Measurements from ENCODE around the gene WDFY2.
"Not testable (repeated sequence)": the region's sequence is repeated elsewhere in the genome, so short reads cannot be mapped to it uniquely, and the experiment has no call there.

WDFY2 gene

GRCh38 chr13:51666839-51667238 is 82.6 kb downstream of the WDFY2 start:
- DNase-seq (ENCODE audit: low spot score), result no peak

DNA sequence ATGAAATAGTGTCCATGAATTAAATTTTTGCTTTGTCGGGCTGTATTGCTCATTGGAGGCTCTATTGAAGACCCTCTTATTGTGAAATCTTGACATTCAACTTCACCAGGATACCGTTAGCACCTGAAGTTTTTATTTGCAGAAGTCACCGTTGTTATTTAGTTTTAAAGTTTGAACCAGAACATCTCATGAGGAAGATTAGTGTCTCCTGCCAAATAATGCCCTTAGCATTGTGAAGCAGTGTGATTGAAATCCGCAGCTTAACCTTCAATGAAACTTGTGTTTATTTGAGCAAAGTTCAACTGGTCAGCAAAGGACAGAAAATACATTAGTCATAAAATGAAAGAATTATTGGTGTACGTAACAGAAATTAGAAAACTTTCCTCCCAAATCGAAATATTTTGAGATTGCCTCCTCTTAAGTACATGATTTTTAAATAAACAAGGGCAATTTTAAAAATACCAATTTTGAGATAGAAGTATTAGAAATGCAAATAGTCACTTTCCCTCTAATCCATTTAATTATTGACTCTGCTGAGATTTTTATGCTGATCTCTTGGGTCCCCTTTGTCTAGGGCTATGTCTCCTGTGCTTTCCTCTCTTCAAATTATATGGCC is 84.4 kb downstream of the WDFY2 start:
- no peak for DNase-seq (ENCODE audit: low spot score)

- no peak for DNase-seq (ENCODE audit: low spot score)
Measured at GRCh38 chr13:51673165-51673564, 88.9 kb downstream of the WDFY2 start.

- DNase-seq (ENCODE audit: low spot score), result peak; percentile 28
Measured at GRCh38 chr13:51674276-51674675, 90.0 kb downstream of the WDFY2 start.

- DNase-seq (ENCODE audit: low spot score), result no peak
Measured at GRCh38 chr13:51675385-51675784, 91.1 kb downstream of the WDFY2 start.

DNA sequence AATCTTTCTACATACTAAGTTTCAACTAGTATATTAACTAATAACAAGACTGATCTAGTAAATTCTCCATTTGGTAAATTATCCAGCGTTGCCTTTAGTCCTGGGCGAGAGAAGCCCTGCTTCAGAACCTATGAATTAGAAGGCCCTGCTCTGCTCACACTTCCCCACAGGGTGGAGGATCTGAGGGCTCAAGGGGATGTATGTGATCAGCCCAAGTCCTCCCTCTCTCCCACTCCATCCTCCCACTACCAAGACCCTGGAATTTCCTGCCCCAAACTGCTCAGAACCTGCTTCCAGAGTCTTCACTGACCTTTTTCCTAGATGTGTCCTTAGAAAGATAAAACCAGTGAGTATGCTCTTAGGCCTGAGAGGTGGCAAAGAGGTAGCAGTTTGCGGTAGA is 91.6 kb downstream of the WDFY2 start:
- no peak for DNase-seq (ENCODE audit: low spot score)

DNA sequence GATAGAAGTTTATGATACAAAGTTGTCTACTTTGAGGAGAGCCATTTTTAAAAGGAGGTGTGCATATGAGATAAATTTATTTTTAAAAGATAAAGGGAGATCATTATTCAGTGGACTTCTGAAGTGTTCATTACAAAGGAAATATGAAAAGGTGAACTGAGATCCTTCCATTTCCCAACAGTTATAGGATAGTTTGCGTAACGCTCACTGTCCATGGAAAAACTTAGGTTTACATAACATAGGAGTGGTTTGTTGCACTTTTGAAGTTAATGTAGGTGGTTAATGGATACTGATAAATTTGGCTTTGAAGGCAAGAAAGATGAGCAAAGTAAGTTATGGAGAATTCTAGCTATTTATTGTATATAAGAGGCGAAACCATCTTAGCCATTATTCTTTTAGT is 92.5 kb downstream of the WDFY2 start:
- DNase-seq (ENCODE audit: low spot score), result no peak

DNA sequence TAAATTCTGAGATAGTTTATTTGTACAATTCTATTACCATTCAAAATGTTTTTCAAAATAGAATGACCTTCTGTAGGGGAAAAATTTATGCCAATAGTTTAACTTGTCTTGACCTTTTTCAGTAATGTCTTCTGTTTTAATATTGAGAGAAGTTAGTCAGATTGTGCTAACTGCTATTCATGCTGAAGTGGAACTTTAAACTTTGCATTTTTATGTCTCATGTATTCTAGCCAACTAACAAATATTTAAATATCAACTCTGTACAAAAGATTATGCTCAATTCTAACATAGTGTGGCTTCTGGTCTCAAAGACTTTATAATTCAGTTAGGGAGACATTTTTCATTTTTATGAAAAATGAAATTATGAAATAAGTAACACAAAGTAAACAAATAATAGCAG is 94.2 kb downstream of the WDFY2 start:
- no peak for DNase-seq (ENCODE audit: low spot score)

- DNase-seq (ENCODE audit: low spot score), result no peak
Measured at GRCh38 chr13:51679616-51680015, 95.4 kb downstream of the WDFY2 start.

DNA sequence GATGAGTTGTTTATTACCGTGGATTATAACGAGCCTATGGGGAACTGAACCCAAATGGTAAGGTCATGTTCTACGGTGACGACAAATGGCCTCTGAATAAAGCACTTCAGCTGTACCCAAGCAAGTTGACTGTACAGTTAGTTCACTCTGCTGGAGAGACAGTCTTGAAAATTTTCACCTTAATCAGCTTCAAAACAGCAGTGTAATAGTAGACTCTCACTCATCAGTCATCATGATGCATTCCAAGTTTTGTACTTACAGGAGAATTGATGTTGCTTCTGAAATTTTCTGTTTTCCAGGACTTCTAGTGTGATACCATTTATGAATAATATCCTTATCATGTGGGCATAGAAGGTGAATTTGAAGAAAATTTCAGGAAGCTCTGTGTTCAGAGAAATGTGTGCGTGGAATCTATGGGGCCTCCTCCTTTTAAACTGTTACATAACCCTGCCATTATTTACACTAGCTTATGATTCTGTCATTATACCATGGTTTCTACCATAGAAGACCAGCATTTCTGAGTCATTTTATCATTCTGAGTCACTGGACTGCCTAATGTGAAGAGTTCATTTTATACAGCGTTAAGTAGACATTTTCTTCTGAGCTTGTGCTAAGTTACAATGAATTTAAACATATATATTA is 96.9 kb downstream of the WDFY2 start:
- DNase-seq (ENCODE audit: low spot score), result peak; percentile 44

GRCh38 chr13:51682686-51683085 is 98.4 kb downstream of the WDFY2 start:
- DNase-seq (ENCODE audit: low spot score), result no peak

GRCh38 chr13:51683597-51683996 is 99.3 kb downstream of the WDFY2 start:
- DNase-seq (ENCODE audit: low spot score), result no peak

- no peak for DNase-seq (ENCODE audit: low spot score)
Measured at GRCh38 chr13:51684076-51684475, 99.8 kb downstream of the WDFY2 start.

- DNase-seq (ENCODE audit: low spot score), result no peak
Measured at GRCh38 chr13:51687947-51688714, 103.9 kb downstream of the WDFY2 start.

DNA sequence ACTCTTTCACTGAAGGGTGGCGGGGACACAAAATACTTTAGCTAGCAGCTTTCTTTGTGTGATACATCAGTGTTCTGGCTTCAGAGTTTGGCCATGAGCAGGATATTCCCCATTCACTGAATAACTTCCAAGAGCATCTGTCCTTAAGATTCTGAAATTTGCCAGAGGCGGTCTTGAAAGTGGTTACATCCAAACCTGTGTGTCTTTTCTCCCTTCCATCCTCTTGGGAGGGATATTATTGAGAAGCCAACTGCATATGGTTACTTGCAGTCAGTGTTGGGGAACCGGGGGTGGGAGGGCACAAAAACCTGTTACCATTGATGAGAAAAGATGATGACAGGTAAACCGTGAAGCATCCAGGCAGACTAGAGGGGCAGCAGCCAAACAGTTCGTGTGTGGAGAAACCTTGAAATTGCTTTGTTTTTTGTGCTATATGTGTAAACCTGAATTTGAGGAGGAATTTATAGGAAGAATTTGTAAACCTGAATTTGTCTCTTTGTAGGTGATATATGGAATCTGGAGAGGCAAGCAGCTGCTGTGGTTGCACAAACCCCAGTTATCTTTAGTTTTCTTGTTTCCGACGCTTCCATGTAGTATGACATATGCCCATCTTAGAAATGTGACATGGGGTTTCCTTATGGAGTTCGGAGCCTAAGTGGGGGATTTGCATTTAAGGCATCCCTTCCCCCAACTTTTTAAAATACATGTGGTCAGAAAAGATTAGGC is 104.8 kb downstream of the WDFY2 start:
- no peak for DNase-seq (ENCODE audit: low spot score)

DNA sequence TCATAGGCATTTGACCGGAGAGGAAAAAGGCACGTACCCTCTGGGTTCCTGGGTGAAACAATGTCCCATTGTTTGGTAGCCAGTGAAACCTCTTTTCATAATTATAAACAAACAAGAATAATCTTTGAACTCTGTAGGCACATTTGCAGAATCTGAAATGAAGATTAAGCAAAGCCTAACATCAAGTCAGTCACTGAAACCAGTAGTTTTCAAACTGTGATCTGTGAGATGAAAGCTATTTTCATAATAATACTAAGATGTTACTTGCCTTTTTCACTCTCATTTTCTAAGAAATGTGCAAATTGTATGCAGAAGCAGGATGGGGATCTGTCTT is 105.4 kb downstream of the WDFY2 start:
- DNase-seq (ENCODE audit: low spot score), result no peak

GRCh38 chr13:51695677-51696076 is 111.4 kb downstream of the WDFY2 start:
- not testable (repeated sequence) for DNase-seq (ENCODE audit: low spot score)

GRCh38 chr13:51697181-51697580 is 112.9 kb downstream of the WDFY2 start:
- no peak for DNase-seq (ENCODE audit: low spot score)

- DNase-seq (ENCODE audit: low spot score), result no peak
Measured at GRCh38 chr13:51697855-51698254, 113.6 kb downstream of the WDFY2 start.

DNA sequence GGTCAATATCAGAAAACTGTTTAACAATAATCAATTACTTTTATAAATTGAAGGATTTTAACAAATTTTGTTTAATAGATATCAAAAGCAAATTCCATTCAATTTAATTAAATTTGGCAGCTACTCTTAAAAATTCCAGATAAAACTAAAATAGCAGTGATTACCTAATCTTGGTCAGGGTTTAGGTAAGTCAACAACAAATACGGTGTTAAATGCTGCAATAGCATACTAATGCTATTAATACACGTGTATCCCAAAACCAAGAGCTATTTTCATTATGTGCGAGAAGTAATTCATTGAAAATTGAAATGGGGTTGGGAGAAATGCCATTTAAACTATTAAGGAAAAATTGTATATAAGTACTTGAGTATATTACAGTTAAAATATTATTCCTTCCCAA is 114.1 kb downstream of the WDFY2 start:
- no peak for DNase-seq (ENCODE audit: low spot score)

- no peak for DNase-seq (ENCODE audit: low spot score)
Measured at GRCh38 chr13:51704399-51705313, 120.4 kb downstream of the WDFY2 start.

GRCh38 chr13:51707461-51707860 is 123.2 kb downstream of the WDFY2 start:
- DNase-seq (ENCODE audit: low spot score), result no peak

All from kidney tubule cell (primary cell).